EL (cell line): ENCODE results near the gene WHRN.

Source experiments
- DNase-seq: peaks from one replicate; pipeline ENCODE4 v3.0.0-alpha.2; 2016

The WHRN gene

DNA sequence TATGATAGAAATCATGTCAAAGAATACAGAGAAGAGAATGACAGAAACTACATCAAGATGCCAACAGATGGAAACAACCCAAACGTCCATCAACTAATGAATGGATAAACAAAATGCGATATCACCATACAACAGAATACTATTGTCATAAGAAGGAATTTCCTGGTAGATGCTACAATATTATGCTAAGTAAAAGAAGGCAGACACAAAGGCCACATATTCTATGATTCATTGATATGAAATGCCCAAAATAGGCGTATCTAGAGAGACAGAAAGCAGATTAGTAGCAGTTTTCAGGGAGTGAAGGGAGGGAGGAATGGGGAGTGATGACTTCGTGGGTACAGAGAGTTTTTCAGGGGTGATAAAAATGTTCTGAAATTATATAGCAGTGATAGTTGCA is 59.2 kb downstream of the WHRN start:
- DNase-seq = peak; percentile 72

DNA sequence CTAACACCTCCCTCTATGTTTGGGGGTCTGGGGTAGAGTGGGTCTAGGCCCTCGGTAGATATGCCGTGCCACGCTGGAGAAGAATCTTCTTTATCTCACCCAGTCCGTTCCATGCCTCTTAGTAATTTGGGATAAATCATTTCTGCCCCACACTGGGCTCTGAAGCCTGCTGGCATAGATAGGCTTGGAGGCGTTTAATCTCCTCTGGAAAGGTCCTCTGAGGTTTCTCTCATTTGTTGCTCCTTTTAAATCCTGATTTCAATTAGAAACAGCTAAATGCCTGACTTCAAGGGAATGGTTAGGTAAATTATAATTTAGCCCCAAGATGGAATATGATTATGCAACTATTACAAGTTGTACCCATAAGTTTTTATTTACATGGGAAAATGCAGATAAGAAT is 59.7 kb downstream of the WHRN start:
- DNase-seq = no peak

DNA sequence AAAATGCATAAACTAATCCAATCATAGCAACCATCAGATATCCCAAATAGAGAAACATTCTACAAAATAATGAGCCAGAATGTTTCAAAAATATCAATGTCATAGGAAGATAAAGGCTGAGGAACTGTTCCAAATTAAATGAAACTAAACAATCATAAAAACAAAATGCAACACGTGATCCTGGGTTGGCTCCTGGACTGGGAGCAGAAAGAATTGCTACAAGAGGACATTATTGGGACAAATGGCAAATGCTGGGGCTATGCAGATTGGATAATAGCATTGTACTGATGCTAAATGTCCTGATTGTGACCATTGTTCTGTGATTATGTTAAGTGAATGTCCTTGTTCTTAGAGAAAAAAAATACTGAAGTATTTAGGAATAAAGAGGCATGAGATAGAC is 63.3 kb downstream of the WHRN start:
- no peak for DNase-seq

DNA sequence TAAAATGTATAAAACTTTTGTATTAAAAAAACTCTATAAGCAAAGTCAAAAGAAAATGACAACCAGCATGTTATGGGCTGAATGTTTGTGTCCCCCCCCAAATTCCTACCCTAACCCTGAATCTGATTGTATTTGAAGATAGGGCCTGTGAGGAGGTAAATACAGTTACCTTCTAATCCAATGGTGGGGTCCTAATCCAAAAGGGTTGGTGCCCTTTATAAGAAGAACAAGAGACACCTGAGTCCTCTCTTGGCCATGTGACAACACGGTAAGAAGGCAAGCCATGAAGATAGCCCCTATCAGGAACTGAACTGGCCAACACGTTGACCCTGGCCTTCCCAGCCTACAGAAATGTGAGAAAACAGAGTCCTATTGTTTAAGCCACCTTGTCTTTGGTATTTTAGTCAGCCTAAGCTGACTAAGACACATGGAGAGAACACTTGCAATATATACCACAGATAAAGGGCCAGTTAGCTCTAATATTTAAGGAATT is 67.8 kb downstream of the WHRN start:
- no peak for DNase-seq

DNA sequence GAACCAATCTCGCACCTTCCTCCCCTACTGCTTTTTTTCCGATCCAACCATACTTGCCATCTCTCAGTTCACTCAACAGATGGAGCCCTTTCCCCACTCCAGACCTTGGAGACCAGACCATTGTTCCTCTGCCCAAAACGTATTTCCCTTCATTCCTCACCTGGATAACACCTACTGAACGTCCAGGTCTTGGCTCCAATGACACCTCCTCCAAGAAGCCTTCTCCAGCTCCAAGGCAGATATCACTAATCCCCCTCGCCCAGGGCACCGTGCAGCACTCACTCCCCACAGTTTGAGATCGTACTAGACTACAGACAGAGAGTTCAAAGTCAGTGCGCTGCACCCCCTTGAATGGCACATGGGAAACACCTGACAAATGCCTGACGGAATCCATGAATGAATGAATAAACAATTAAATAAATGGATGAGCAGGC is 70.4 kb downstream of the WHRN start:
- peak; percentile 36 for DNase-seq

DNA sequence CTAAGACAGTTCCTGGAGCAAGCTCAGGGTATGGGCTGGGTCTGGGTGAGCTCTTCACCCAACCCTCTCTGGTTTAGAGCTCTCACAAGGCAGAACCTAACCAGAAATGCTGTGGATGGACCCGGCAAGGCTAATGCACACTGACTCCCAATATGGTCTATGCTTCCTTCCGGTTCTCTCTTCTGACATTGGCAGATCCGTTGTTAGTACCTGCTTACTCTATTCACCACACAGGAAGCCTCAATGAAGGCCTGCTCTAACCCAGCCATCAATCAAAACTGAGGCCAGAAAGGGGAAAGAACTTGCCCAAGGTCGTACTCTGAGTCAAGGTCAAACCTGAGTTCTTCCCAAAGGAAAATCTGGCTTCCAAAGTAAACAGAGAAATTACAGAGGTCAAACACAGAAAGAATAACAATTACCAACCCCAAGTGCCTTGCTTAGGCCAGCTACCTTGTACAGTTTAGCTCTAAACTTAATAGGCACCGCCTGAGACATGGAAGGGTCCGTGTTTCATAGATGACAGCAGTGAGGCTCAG is 71.5 kb downstream of the WHRN start:
- no peak for DNase-seq

DNA sequence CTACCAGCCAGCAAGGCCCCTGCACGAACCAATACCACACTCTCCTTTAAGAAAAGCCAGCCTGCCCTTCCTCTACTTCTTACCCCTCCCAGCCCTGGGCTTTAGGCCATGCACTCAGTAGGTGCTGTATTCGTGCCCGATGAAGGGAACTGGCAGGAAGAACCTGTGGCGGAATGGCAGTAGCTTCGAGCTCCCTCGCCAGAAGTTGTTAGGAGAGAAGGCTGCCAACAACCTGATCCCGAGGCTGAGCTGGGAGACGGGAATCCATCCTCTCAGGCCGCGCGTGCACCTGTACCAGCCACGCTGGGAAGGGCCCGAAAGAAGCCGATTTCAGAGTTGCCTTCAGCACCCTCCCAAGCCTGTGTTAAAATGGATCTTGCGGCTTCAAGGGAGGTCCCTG is 72.2 kb downstream of the WHRN start:
- DNase-seq = no peak

DNA sequence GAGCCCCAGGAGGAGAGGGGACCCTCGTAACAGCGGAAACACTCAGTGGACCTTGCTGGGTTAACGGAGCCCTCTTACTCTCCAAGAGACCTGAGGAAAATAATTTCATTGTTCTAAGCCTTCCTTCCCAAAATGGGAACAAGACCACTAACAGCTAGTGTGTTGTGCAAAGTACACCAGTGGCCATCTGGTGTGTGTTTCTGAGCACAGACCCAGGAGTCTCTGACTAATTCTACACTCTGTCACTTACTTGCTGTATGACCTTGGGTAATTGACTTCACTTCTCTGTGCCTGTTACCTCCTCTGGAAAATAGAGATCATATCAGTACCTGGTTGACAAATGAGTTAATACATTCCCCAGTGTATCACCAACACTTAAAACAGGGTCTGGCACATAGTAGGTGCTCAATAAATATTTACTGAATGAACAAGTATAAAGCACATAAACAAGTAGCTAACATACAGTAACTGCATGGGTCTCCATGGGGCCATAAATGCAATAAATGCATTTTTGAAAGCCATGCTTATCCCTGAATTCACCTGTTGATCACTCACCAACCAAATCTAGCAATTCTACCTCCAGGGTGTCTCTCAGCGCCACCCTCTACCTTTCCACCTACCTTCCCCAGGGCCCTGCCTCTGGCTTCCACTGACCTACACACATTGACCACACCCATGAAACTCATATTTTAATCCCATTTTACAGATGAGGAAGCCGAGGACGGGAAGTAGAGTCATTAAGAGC is 72.8 kb downstream of the WHRN start:
- DNase-seq = no peak

DNA sequence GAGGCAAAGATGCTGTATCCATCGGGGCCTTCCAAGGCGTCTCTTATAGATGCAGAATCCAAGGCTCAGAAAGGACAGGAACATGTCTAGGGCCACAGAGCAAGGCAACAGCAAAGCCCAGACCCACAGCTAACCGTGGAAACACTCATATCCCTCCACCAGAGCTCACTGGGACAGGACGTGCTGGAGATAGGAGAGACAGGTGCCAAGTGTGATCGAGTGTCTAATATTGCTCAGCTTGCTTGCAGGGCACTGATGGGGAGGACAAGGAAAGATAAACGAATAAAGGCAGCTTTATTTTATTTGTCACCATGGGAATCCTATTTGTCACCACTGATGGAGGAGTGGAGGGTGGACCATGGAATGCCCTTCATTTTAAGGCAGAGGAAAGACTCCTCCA is 73.5 kb downstream of the WHRN start:
- no peak for DNase-seq

DNA sequence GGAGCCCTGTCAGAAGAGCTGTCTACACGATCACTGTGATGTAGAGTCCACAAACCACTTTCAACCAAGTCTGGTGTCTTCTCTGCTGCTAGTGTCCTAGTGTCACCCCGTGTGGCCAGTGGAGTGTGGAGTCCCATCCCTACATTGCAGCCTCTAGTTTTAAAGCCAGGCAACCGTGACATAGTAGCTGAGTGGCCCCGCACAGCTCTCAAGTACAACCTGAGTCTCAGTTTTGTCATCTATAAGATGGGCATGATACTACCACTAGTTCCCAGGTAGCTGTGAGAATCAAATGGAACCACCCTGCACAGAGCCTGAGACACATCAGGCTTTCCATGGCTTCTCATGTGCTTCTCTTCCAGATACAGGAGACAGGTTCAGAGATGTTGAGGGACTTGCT is 74.3 kb downstream of the WHRN start:
- DNase-seq = no peak

DNA sequence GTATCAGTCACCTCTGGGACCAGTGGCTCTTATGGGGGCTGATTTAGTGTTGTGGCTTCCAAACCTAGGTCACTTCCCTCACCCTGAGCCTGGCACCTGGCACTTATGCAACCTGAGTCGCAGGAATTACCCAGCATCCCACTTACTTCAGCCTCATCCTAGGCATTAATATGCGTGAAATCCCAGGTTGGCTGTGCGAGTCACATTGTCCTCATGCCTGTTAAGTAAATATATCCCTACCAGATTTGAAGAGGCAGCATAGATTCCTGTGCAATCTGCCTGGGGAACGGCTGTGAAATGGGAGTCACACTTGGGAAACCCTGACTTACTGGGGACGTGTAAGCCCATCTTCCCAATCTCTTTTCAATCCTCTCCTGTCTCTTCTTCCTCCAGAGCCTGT is 74.8 kb downstream of the WHRN start:
- no peak for DNase-seq

DNA sequence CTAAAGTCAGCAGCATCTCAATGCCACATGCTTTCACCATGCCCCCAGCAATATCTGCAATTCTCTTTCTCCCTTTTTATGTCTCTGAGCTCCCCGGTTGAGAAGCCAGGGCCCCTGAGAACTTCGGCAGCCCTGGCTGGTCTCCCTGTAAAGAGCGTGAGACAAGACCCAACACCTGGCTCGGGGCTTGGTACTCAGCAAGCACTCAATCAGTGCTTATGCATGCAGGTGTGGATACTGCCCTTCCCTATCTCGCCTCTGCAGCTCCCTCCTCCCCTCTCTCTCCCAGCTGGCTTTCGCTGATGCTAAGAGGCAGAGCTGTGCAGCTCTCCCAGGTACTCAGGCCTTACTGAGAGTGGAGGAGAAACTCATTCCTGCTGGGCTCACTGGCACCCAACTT is 75.8 kb downstream of the WHRN start:
- no peak for DNase-seq

DNA sequence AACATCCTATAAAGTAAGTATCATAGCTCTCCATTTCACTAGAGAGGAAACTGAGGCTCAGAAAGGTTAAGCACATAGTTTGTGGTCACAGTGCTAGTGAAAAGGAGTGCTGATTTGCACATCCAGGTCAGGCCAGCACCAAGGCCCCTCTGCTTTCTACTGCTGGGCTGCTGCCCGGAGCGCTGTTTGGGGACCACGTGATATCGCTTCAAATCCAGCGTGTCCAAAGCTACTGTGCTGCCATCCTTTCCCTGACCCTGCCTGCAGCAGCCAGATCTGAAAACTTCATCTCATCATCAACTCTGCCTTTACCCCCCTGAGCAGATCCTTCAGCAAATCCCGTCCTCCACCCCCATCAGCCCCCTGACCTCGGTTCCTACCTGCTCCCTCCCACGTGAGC is 76.8 kb downstream of the WHRN start:
- no peak for DNase-seq

DNA sequence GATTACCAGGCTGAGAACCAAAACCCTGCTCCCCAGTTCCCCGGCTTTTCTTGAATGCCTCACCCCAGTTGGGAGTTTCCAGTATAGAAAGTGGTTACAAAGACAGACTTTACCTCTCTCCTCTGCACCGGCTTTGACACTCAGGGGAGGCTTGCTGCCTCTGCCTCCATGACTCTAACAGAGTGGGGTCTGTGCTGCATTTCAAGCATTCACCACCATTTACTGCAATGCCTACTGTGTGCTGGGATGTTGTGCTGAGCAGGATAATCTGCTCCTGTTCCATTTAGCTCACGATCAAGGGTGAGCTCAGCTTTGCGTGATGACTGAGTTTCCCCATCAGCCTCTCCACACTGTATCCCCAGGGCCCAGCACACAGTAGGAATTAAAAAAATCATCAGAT is 77.6 kb downstream of the WHRN start:
- no peak for DNase-seq

DNA sequence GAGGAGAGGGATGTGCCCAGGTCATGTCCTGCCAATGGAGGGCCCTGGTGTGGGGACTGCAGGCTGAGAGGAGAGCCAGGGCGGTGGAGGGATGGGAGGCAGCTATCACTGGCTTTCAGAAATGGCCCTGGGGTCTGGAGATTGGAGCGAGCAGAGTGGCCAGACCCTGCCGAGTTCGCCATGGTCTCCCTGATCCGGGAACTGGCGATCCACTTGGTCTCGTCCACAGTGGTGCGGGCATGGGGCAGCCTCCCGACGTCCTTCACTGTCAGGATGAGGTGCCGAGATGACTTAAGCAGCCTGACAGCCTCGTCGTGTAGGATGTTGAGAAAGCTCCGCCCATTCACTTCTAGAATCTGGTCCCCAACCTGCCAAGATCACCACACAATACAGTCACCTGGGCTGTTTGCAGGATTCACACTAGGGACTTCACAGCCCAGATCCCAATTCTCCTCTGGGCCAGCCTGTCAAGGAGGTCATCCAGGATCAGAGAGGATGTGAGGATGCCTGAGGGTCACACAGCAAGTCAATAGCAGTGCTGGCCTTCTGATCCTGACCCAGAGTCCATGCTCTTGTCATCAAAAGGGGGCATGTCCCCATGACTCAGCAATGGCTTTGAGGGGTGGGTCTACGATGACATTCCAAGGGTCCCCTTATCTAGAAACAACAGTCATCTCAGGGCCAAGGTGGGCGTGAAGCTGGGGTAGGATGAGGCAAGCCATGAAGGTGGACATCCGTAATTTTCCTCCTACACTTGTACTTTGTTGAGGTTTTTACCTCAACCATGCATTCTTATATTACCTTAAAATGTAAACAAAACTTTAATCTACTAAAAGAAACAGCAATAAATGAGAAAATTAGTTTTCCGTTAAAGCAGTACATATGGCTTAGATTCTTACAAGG is 79.0 kb downstream of the WHRN start:
- no peak for DNase-seq

DNA sequence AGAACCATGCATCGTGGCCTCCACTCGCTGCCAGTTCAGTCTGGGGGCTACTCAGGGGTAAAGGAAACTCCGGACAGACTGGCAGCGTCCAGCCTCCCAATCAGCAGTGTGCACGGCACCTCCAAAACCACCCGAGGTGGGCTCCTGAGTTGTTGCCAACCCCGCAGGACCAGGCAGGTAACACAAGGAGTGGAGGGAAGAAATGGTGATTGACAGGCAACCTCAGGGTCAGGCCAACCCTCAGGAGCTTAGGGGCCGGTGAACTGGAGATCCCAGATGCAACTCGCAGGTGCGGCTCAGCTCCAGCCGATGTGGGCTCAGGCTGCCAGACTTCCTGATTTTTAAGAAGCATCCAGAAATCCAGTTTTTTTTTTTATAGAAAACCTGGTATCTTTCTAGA is 80.1 kb downstream of the WHRN start:
- no peak for DNase-seq

DNA sequence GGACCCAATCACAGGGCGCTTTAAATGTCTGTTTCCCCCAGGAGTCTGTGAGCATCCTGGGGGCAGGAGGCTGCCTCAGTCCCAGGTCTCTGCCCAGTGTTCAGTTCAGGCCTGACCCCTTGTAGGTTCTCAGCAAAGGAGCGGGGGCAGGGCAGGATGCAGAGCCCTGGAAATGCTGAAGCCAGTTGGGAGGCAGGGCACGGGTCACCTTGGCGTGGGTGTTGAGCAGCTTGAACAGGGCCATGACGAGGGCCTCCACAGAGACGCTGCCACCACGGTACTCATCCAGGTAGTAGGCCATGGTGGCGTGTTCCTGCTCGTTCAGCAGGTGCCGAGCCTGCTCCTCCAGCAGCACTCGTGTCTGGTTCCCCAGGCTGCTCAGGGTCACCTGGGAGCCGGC is 81.1 kb downstream of the WHRN start:
- no peak for DNase-seq

DNA sequence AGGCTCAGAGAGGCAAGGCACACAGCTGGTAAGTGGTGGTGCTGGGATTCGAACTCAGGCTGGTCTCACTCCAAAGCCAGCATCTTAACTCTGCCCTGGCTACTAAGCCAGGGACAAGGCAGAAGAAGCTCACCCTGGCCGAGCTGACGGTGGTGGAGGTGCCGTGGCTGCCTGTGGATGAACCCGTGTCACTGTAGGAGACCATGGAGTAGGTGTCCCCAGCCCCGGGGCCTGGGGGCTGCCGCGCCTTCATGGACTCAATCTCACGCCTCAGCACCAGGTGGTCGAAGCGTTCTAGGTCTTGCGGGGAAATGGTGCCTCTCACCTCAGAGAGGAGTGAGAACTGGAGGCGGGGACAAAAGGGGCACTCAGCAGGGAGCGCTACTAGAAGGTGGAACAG is 82.1 kb downstream of the WHRN start:
- DNase-seq = no peak

DNA sequence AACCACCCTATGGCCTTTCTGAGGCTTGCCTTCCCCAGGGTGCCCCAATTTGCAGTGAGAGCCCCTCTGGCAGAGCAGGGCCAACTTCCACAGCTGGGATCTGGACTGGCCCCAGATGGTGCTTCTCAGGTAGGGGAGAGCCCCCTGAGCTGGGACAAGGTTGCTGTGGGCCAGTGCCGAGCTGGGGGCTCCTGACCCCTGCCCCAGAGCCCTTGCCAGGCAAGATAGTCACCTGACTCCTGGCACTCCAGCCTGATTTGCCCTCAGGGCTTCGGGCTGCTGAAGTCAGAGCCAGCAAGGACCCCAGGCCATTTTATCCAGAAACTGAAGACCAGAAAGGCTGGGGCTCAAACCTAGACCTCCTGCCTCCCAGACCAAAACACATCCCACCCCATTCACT is 84.1 kb downstream of the WHRN start:
- no peak for DNase-seq

DNA sequence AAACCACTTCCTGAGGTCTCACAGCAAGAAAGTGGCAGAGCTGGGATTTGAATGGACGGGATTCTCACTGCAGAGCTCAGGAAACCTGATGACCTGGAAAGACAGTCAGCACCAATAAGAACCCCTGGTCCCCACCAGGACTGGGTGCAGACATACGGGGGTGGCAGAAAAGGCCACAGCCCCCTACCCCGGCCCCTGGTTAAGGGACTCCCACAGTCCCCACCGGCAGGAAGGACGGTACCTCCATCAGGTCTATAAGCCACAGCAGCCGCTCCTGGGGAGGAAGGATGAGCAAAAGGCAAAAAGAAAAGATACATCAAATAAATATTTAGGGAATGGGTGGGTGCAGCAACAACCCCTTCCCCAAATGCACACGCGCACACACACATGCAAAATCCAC is 85.5 kb downstream of the WHRN start:
- DNase-seq = no peak

DNA sequence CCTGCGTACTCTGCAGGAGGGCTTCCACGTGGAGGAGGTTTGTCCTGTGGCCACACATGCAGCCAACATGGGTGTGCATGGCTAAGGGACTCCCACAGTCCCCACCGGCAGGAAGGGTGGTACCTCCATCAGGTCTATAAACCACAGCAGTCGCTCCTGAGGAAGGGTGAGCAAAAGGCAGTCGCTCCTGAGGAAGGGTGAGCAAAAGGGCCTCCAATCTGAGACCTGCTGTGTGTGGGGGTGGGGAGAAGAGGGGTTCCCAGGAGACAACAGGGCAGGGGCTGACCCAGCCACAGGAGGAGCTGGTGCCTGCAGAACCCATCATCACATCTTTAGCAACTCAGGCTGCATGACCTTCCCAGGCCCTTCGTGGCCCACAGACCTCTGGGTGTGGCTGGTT is 87.2 kb downstream of the WHRN start:
- DNase-seq = no peak

DNA sequence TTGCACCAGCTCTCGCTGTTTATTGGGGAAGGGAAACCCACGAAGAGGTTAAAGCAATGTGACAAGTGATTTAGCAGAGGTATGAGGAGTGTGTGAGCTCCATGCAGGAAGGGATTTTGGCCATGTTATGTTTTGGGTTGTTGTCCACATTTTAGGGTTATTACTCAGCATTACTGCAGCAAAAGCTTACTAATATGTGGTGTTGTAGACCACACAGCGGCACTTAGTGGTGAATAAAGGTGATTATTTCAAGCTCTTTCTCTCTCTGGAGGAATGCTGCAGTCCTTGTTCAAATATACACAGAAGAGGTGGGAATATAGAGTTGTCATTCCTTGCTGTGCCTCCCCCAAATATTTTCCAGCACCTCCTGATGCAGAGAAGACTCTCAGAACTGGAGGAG is 87.8 kb downstream of the WHRN start:
- DNase-seq = peak; percentile 57

DNA sequence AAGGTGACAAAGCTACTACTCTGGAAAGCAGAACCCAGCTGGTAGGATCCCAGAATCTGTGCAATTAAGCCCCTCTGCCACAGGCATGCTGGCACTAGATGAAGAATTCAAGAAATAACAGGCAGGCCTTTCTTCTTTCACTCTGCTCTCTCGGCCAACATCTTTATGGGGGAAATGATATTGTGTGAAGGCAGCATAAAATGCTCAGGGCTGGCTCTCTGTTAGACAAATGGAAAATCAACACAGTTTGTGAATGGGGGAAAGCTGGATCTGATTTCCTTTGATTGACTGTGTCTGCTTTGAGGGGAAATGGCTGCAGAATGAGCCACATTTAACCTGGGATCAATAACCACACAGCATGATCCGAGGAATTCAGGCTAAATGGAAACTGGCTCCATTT is 88.4 kb downstream of the WHRN start:
- DNase-seq = no peak

DNA sequence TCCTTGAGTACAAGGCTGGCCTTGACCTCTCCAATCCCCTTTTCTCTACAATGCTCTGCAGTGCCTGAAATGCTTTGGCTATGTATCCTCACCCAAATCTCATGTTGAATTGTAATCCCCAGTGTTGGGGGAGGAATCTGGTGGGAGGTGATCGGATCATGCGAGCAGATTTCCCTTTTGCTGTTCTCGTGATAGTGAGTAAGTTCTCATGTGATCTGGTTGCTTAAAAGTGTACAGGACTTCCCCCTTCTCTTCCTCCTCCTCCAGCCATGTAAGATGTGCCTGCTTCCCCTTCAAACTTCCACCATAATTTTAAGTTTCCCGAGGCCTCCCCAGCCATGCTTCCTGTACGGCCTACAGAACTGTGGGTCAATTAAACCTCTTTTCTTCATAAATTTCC is 89.0 kb downstream of the WHRN start:
- no peak for DNase-seq
